Measurements from ENCODE around the gene RTBDN. TPM values are rescaled to one million over a fixed set of nuclear protein-coding genes. Genes with fewer than 3 reads are reported as not detected.

The RTBDN gene
- total and polyA plus RNA-seq, 2 of the 8 experiments (the other 6 are each of a cell fraction or from before 2014, with no cell fraction given) = 4.0 to 4.8 TPM

GRCh38 chr19:12789904-12790619 is 44.3 kb downstream of the RTBDN start (continued):
- TF ChIP-seq CHD2 (IDR thresholded peaks at IDR 0.05; ENCODE audit: low read length) (no peak), PHF8 (conservative IDR thresholded peaks at IDR 0.05; ENCODE audit: low read depth, low read length) (0 out of 2 replicates have a peak, but pooled peaks have one; percentile 28), E2F6 (IDR thresholded peaks at IDR 0.05) (peak; percentile 62), TEAD4 (IDR thresholded peaks at IDR 0.05; ENCODE audit: low read depth, low read length) (no peak), TCF12 (IDR thresholded peaks at IDR 0.05; ENCODE audit: low read depth, low read length) (0 out of 2 replicates have a peak, but pooled peaks have one; percentile 16), EGR1 (IDR thresholded peaks at IDR 0.05; ENCODE audit: borderline replicate concordance, low read depth, low read length) (peak; percentile 61; the same call in 1 of the 2 replicates), MAX (IDR thresholded peaks at IDR 0.05) (peak; percentile 75), ASH2L (IDR thresholded peaks at IDR 0.05; ENCODE audit: low read length) (peak; percentile 35), RXRA (IDR thresholded peaks at IDR 0.05; ENCODE audit: insufficient read depth, low read depth, low read length) (no peak), KDM1A (IDR thresholded peaks at IDR 0.05; ENCODE audit: borderline replicate concordance, low read length) (no peak), SUZ12 (IDR thresholded peaks at IDR 0.05; ENCODE audit: low read length) (no peak), RBBP5 (IDR thresholded peaks at IDR 0.05; ENCODE audit: borderline replicate concordance, low read depth, low read length) (no peak), SIN3A (conservative IDR thresholded peaks at IDR 0.05 in 1 of 2, IDR thresholded peaks at IDR 0.05 in 1 of 2; ENCODE audit: low read depth in 1 of 2, low read length in 2 of 2) (peak; percentile 5 to 94; a peak in 2 of 4 replicates), EP300 (IDR thresholded peaks at IDR 0.05; ENCODE audit: borderline replicate concordance in 1 of 2, low read depth in 2 of 2, low read length in 2 of 2) (peak in 1 of 2 experiments; percentile 100; a peak in 2 of 3 replicates)

All from H1 (cell line).